ENCODE measurements around the gene EFHB. TPM values are rescaled to one million over a fixed set of nuclear protein-coding genes. Genes with fewer than 3 reads are reported as not detected.
"Not testable (repeated sequence)": the region's sequence is repeated elsewhere in the genome, so short reads cannot be mapped to it uniquely, and the experiment has no call there.

The EFHB gene
- total RNA-seq, 1 experiment from 2014 or later = 0.30 TPM

DNA sequence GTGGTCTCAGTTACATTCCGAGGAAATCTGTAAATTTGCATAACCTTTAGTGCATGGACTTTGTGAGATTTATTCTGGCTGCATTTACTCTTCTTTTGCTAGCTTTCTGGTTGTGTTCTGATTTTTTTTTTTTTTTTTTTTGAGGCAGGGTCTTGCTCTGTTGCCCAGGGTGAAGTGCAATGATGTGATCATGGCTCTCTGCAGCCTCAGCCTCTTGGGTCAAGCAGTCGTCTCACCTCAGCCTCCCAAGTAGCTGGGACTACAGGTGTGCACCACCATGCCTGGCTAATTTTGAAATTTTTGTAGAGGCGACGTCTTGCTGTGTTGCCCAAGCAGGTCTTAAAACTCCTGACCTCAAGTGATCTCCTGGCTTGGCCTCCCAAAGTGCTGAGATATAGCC lies 25.5 kb upstream of the EFHB start:
- no TSS peak for BruUV-seq (replicated peaks)
- Histone ChIP-seq H3K4me2 (ENCODE audit: low read length) (no peak overlapping the region), H2AFZ (ENCODE audit: low read depth, low read length, poor library complexity, severe bottlenecking) (no peak overlapping the region), H4K20me1 (ENCODE audit: insufficient read depth) (no peaks in the 10 kb centered on the region), H3K4me1 (ENCODE audit: control insufficient read depth in 1 of 2, insufficient read depth in 2 of 2, low read length in 2 of 2) (peaks cover 12 to 23% of the 10 kb centered on the region in 2 experiments), H3K27me3 (ENCODE audit: insufficient read depth, low read length) (no peaks in the 10 kb centered on the region), H3K9ac (ENCODE audit: low read length) (no peak overlapping the region), H3K36me3 (ENCODE audit: control insufficient read depth in 1 of 2, insufficient read depth in 2 of 2, low read length in 2 of 2) (peaks cover 0 to 2% of the 10 kb centered on the region in 2 experiments; a peak in 1 of 4 replicates), H3K79me2 (ENCODE audit: insufficient read depth, low read length) (peaks cover 94% of the 10 kb centered on the region), H3K9me3 (ENCODE audit: control insufficient read depth in 1 of 2, insufficient read depth in 1 of 2, low read depth in 1 of 2, low read length in 2 of 2) (no peaks in the 10 kb centered on the region), H3K9me2 (ENCODE audit: insufficient read depth) (no peaks in the 10 kb centered on the region), H3K4me3 (replicated peaks in 1 of 2; ENCODE audit: low read depth in 1 of 2, low read length in 2 of 2) (no peak overlapping the region), H3K27ac (ENCODE audit: low read depth, low read length) (no peak overlapping the region)
- TF ChIP-seq, protein P1, sequence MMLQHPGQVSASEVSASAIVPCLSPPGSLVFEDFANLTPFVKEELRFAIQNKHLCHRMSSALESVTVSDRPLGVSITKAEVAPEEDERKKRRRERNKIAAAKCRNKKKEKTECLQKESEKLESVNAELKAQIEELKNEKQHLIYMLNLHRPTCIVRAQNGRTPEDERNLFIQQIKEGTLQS (IDR thresholded peaks at IDR 0.05) = no peak
- TF ChIP-seq JUND (IDR thresholded peaks at IDR 0.05) (no peak), SIN3A (IDR thresholded peaks at IDR 0.05; ENCODE audit: low read depth) (no peak), SRF (IDR thresholded peaks at IDR 0.05; ENCODE audit: low read depth) (no peak), EGR1 (IDR thresholded peaks at IDR 0.05; ENCODE audit: low read depth) (no peak), ZFX (IDR thresholded peaks at IDR 0.05) (no peak), POLR2AphosphoS5 (IDR thresholded peaks at IDR 0.05; ENCODE audit: low read depth, low read length) (no peak), CBX3 (IDR thresholded peaks at IDR 0.05; ENCODE audit: low read depth) (no peak), MAX (IDR thresholded peaks at IDR 0.05) (no peak), CEBPB (IDR thresholded peaks at IDR 0.05; ENCODE audit: low read depth) (no peak)
- TF ChIP-seq, protein P2, sequence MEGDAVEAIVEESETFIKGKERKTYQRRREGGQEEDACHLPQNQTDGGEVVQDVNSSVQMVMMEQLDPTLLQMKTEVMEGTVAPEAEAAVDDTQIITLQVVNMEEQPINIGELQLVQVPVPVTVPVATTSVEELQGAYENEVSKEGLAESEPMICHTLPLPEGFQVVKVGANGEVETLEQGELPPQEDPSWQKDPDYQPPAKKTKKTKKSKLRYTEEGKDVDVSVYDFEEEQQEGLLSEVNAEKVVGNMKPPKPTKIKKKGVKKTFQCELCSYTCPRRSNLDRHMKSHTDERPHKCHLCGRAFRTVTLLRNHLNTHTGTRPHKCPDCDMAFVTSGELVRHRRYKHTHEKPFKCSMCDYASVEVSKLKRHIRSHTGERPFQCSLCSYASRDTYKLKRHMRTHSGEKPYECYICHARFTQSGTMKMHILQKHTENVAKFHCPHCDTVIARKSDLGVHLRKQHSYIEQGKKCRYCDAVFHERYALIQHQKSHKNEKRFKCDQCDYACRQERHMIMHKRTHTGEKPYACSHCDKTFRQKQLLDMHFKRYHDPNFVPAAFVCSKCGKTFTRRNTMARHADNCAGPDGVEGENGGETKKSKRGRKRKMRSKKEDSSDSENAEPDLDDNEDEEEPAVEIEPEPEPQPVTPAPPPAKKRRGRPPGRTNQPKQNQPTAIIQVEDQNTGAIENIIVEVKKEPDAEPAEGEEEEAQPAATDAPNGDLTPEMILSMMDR (IDR thresholded peaks at IDR 0.05 in 2 of 3, conservative IDR thresholded peaks at IDR 0.05 in 1 of 3; ENCODE audit: borderline replicate concordance in 1 of 3, insufficient read depth in 1 of 3, low read depth in 2 of 3, low read length in 2 of 3) = no peak
- ChIA-PET CTCF (no interaction called here), RAD21 (ENCODE audit: low non-redundant PET in 1 of 2, low total read pairs in 2 of 2, uncharacterized antibody in 2 of 2, unreplicated experiment in 2 of 2) (no interaction called here), POLR2A (no interaction called here)
- intact Hi-C loops (cut with micrococcal nuclease) = no loop called here
- no peak for DNase-seq (ENCODE audit: low read depth, low spot score)
- ATAC-seq = no peak

GRCh38 chr3:19957354-19957753 lies 23.3 kb upstream of the EFHB start:
- POLR2A ChIA-PET; H3K27ac ChIP-seq (ENCODE audit: low read depth, low read length); RAD21 ChIA-PET (ENCODE audit: low non-redundant PET in 1 of 2, low total read pairs in 2 of 2, uncharacterized antibody in 2 of 2, unreplicated experiment in 2 of 2): not testable (repeated sequence)

More at GRCh38 chr3:19957354-19957753, 23.3 kb upstream of the EFHB start:
- H3K36me3 ChIP-seq (ENCODE audit: control insufficient read depth in 1 of 2, insufficient read depth in 2 of 2, low read length in 2 of 2); H3K27me3 ChIP-seq (ENCODE audit: insufficient read depth, low read length); CTCF ChIA-PET; H2AFZ ChIP-seq (ENCODE audit: low read depth, low read length, poor library complexity, severe bottlenecking); H3K9me2 ChIP-seq (ENCODE audit: insufficient read depth); intact Hi-C loops (cut with micrococcal nuclease); H4K20me1 ChIP-seq (ENCODE audit: insufficient read depth); DNase-seq (ENCODE audit: low read depth, low spot score); H3K9me3 ChIP-seq (ENCODE audit: control insufficient read depth in 1 of 2, insufficient read depth in 1 of 2, low read depth in 1 of 2, low read length in 2 of 2); BruUV-seq (replicated peaks): not testable (repeated sequence)
- Histone ChIP-seq H3K4me1 (ENCODE audit: control insufficient read depth in 1 of 2, insufficient read depth in 2 of 2, low read length in 2 of 2) (peaks cover 12 to 23% of the 10 kb centered on the region in 2 experiments), H3K4me3 (replicated peaks in 1 of 2; ENCODE audit: low read depth in 1 of 2, low read length in 2 of 2) (0 out of 4 replicates have a peak overlapping the region, but pooled peaks of 1 of the 2 experiments have one; percentile 20), H3K79me2 (ENCODE audit: insufficient read depth, low read length) (peaks cover 94% of the 10 kb centered on the region), H3K4me2 (ENCODE audit: low read length) (peak overlapping the region; percentile 61), H3K9ac (ENCODE audit: low read length) (peak overlapping the region; percentile 16; the same call in 1 of the 2 replicates)
- peak; percentile 54 for ATAC-seq
